GM12878 (cell line): ENCODE results near the gene SCMH1. TPM values are rescaled to one million over a fixed set of nuclear protein-coding genes. Genes with fewer than 3 reads are reported as not detected.

ENCODE experiments used
- ATAC-seq: fragments of 200-7000 bp; cut with Tn5 transposase; 3 replicates; pipeline ENCODE4 v1.9.1; 2020; ENCODE audit warnings: mild to moderate bottlenecking, moderate library complexity
- BruUV-seq: library from RNA; stranded (reverse); fragments of 400-500 nt; replicated peaks from 2 replicates; lab custom pipeline; 2021; lab: Mats Ljungman, UMichigan
- CTCF ChIA-PET: fragments of 300-600 bp; sonication (Branson Sonifier 250); formaldehyde crosslinking; extraction: SDS; loops from one replicate; lab custom pipeline; 2021; ENCODE audit warnings: inconsistent platforms; lab: Yijun Ruan, JAX
- POLR2A ChIA-PET: fragments of 350-600 bp; formaldehyde crosslinking; extraction: SDS; loops from one replicate; lab custom pipeline; 2021; ENCODE audit warnings: inconsistent platforms; lab: Charles Lee
- RAD21 ChIA-PET: fragments of 300-600 bp; sonication (Branson Sonifier 250); formaldehyde crosslinking; loops from one replicate; lab custom pipeline; 2023; ENCODE audit warnings: antibody characterized with exemption; ENCODE audit not compliant: unreplicated experiment; lab: Charles Lee
- SMC1A ChIA-PET: fragments of 300-600 bp; sonication (Branson Sonifier 250); formaldehyde crosslinking; loops from one replicate; lab custom pipeline; 2023; ENCODE audit not compliant: unreplicated experiment, uncharacterized antibody; lab: Charles Lee
- DNase-seq: peaks from one replicate; pipeline ENCODE4 v3.0.0-alpha.2; 2011; ENCODE audit warnings: low read depth, low spot score
- FAIRE-seq: peaks from 3 replicates; lab custom pipeline; 2011; peaks lifted over from hg19 to GRCh38; lab: Jason Lieb, UNC
- H2AFZ ChIP-seq: 2 replicates; pipeline ENCODE4 v1.6.0; 2011; ENCODE audit warnings: low read depth, low read length, control low read depth; ENCODE audit not compliant: control insufficient read depth
- H3K27ac ChIP-seq: 2 replicates; pipeline ENCODE4 v1.5.1; 2011; ENCODE audit warnings: control low read depth; ENCODE audit not compliant: control insufficient read depth, insufficient read depth
- H3K27me3 ChIP-seq, 2 experiments: replicated peaks in 1 of 2; 2 replicates each; pipeline versions ENCODE4 v1.6.0 to v1.6.1; 2011; ENCODE audit warnings: low read length in 1 of 2; ENCODE audit not compliant: control insufficient read depth in 2 of 2, insufficient read depth in 2 of 2
- H3K36me3 ChIP-seq, 2 experiments: 2 replicates each; pipeline ENCODE4 v1.5.1; 2011; ENCODE audit warnings: low read length in 1 of 2; ENCODE audit not compliant: control insufficient read depth in 2 of 2, insufficient read depth in 2 of 2
- H3K4me1 ChIP-seq: 2 replicates; pipeline ENCODE4 v1.6.1; 2011; ENCODE audit warnings: mild to moderate bottlenecking, low read length, moderate library complexity, mixed read lengths; ENCODE audit not compliant: control insufficient read depth, insufficient read depth
- H3K4me2 ChIP-seq: 2 replicates; pipeline ENCODE4 v1.6.0; 2011; ENCODE audit warnings: control low read depth; ENCODE audit not compliant: control insufficient read depth, insufficient read depth
- H3K4me3 ChIP-seq: fragments of 200-600 bp; sonication (generic); 2 replicates; pipeline ENCODE4 v1.5.1; 2016
- H3K79me2 ChIP-seq: 2 replicates; pipeline ENCODE4 v1.6.0; 2011; ENCODE audit warnings: low read length; ENCODE audit not compliant: control insufficient read depth, insufficient read depth
- H3K9ac ChIP-seq: 2 replicates; pipeline ENCODE4 v1.8.0; 2011; ENCODE audit warnings: low read length, control low read depth, mixed read lengths; ENCODE audit not compliant: control insufficient read depth, insufficient read depth
- H3K9me3 ChIP-seq: replicated peaks from 3 replicates; pipeline ENCODE4 v1.5.1; 2011; ENCODE audit warnings: mild to moderate bottlenecking, low read length; ENCODE audit not compliant: control insufficient read depth, insufficient read depth
- H4K20me1 ChIP-seq: 2 replicates; pipeline ENCODE4 v1.6.0; 2011; ENCODE audit not compliant: control insufficient read depth, insufficient read depth
- BCL3 ChIP-seq: IDR thresholded peaks from 2 replicates; pipeline ENCODE4 v1.6.1; 2011; ENCODE audit warnings: borderline replicate concordance, low read depth, mild to moderate bottlenecking, moderate library complexity, low read length; ENCODE audit not compliant: insufficient read depth, poor library complexity, severe bottlenecking
- FOXK2 ChIP-seq: fragments of 450-650 bp; IDR thresholded peaks from 2 replicates; pipeline ENCODE4 v1.6.1; 2017; ENCODE audit warnings: mild to moderate bottlenecking, moderate library complexity
- KDM1A ChIP-seq: fragments of 200-600 bp; sonication (generic); IDR thresholded peaks from 2 replicates; pipeline ENCODE4 v1.6.1; 2016; ENCODE audit warnings: borderline replicate concordance
- MAX ChIP-seq: IDR thresholded peaks from 2 replicates; pipeline ENCODE4 v1.6.1; 2012; ENCODE audit warnings: low read depth, low read length, improper control_type of control experiment
- MLLT1 ChIP-seq: fragments of 450-650 bp; IDR thresholded peaks from 2 replicates; pipeline ENCODE4 v1.6.1; 2016; ENCODE audit warnings: mild to moderate bottlenecking
- WGBS: methylation state at CpG from one replicate; pipeline ENCODE4 v1.1.6; 2016; ENCODE audit warnings: low lambda C conversion rate; ENCODE audit not compliant: insufficient replicate concordance, insufficient coverage; ENCODE audit errors: missing lambda C conversion rate; 5-methylcytosine and 5-hydroxymethylcytosine counted together
- in situ Hi-C: fragments of 300-500 bp; cut with MboI; formaldehyde crosslinking; loops from 9 replicates; pipeline ENCODE4 v1.14.3; 2018; ENCODE audit warnings: mixed read lengths
- intact Hi-C: fragments of 100-400 bp; cut with micrococcal nuclease; formaldehyde crosslinking; loops from one replicate; pipeline ENCODE4 v1.14.2; 2022; ENCODE audit not compliant: unreplicated experiment
- polyA plus RNA-seq, 11 experiments: library from polyadenylated mRNA; depleted of rRNA in 4 of 11; unstranded in 6 of 11; stranded (reverse) in 5 of 11; fragments of >200 nt; fragmentation: Nextera tagmentation in 4 of 11; fragmentation: Illumina TruSeq in 1 of 11; extraction: Ambion mirVana in 4 of 11; extraction: Trizol in 1 of 11; gene quantifications; 1 replicate in 1 of 11; 2 replicates in 10 of 11; pipeline versions ENCODE4 v1.2.1 to v1.2.3, GENCODE V29; 2011 to 2016; ENCODE audit warnings: inconsistent platforms in 2 of 11, missing spikeins in 2 of 11, low read depth in 1 of 11
- total RNA-seq, 4 experiments: library from RNA; depleted of rRNA in 3 of 4; stranded (reverse); fragments of >200 nt in 3 of 4; fragmentation: Illumina TruSeq in 1 of 4; extraction: Trizol in 1 of 4; gene quantifications; 2 replicates each; pipeline versions ENCODE4 v1.2.1 to v1.2.3, GENCODE V29; 2013 to 2021

The SCMH1 gene
- total and polyA plus RNA-seq, 10 of the 15 experiments (the other 5 are each of a cell fraction or from before 2014, with no cell fraction given) = 7.5 to 44.1 (median 27.8) TPM

DNA sequence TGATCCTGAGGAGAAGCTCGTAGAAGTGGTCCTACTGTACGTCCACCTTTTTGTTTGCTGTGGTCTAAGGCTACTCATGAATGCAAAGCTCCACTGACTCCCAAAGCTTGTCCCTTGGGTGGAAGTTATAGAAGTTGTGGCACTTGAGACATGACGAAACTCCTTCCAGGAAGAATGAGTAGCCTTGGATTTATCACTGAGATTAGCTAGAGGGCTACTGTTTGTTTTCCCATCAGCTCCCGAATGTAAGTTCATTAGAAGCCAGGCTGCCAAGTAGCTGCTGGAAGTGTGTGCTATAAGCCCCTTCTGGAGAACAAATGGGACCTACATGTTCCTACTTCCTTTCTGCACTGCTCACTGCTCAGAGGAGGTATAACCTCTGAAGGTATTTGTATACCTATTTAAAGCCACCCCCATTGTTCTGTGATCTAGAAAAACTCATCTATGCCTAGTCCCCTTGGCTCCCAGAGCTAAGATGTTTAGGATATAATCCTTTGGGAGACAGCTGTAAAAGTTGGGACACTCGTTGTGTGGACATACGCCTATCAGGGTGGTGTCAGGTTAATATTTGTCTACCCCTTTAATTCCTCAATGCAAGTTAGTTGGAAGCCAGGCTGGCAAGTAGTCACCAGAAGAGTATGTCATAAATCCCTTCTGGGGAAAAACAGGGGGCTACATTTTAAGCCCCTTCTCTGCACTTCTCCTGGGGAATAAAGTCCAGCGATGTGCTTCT, 72.9 kb downstream of the SCMH1 start:
- H3K36me3 ChIP-seq = peaks cover 0 to 8% of the 10 kb centered on the region in 2 experiments; a peak in 2 of 4 replicates
- H3K27ac ChIP-seq = no peak overlapping the region
- H3K4me1 ChIP-seq = peaks cover 27% of the 10 kb centered on the region
- POLR2A ChIA-PET = no interaction called here
- H4K20me1 ChIP-seq = no peaks in the 10 kb centered on the region
- H3K79me2 ChIP-seq = peaks cover 6% of the 10 kb centered on the region
- peaks cover 22% of the 10 kb centered on the region for H3K9me3 ChIP-seq
- no peak overlapping the region for H3K9ac ChIP-seq
- no TSS peak for BruUV-seq
- no peak for DNase-seq
- H3K27me3 ChIP-seq = no peaks in the 10 kb centered on the region
- H2AFZ ChIP-seq = no peak overlapping the region
- in situ Hi-C loops = no loop called here
- H3K4me2 ChIP-seq = no peak overlapping the region
- RAD21 ChIA-PET = no interaction called here
- SMC1A ChIA-PET = no interaction called here
- TF ChIP-seq KDM1A = no peak
- no peak for TF ChIP-seq MLLT1
- no peak for TF ChIP-seq FOXK2
- no peak for TF ChIP-seq MAX
- TF ChIP-seq BCL3 = no peak
- no peak for ATAC-seq
- intact Hi-C loops = no loop called here
- FAIRE-seq = no peak
- 97% methylated on average over 7 of the region's 7 CpGs for WGBS
- CTCF ChIA-PET = no interaction called here
- no peak overlapping the region for H3K4me3 ChIP-seq
